Activated naive CD4-positive, alpha-beta T cell treated with Interleukin-2 at 50 U/mL for 16 hours (primary cell): Measurements from ENCODE around the gene CAMKMT.

ENCODE experiments used
- DNase-seq: peaks from one replicate; pipeline ENCODE4 v3.0.0-alpha.2; 2020

CAMKMT gene

GRCh38 chr2:44519026-44519425, 157.3 kb downstream of the CAMKMT start:
- no peak for DNase-seq

GRCh38 chr2:44522846-44523245, 161.1 kb downstream of the CAMKMT start:
- DNase-seq: no peak

GRCh38 chr2:44524347-44524926, 162.7 kb downstream of the CAMKMT start:
- no peak for DNase-seq

GRCh38 chr2:44526352-44526751, 164.6 kb downstream of the CAMKMT start:
- DNase-seq: no peak

- DNase-seq: no peak
Measured at GRCh38 chr2:44528595-44528994, 166.8 kb downstream of the CAMKMT start.

GRCh38 chr2:44529448-44529847, 167.7 kb downstream of the CAMKMT start:
- no peak for DNase-seq

- DNase-seq: no peak
Measured at GRCh38 chr2:44531289-44531688, 169.5 kb downstream of the CAMKMT start.

- DNase-seq: no peak
Measured at GRCh38 chr2:44532031-44532430, 170.3 kb downstream of the CAMKMT start.

- DNase-seq: no peak
Measured at GRCh38 chr2:44533508-44533907, 171.8 kb downstream of the CAMKMT start.

- no peak for DNase-seq
Measured at GRCh38 chr2:44535376-44535775, 173.6 kb downstream of the CAMKMT start.

- DNase-seq: no peak
Measured at GRCh38 chr2:44537264-44537663, 175.5 kb downstream of the CAMKMT start.

- DNase-seq: no peak
Measured at GRCh38 chr2:44542520-44542919, 180.8 kb downstream of the CAMKMT start.

- DNase-seq: no peak
Measured at GRCh38 chr2:44543773-44544725, 182.3 kb downstream of the CAMKMT start.

GRCh38 chr2:44545005-44545404, 183.3 kb downstream of the CAMKMT start:
- DNase-seq: no peak

- DNase-seq: no peak
Measured at GRCh38 chr2:44546459-44547127, 184.8 kb downstream of the CAMKMT start.

- DNase-seq: no peak
Measured at GRCh38 chr2:44547718-44548117, 186.0 kb downstream of the CAMKMT start.

- DNase-seq: no peak
Measured at GRCh38 chr2:44548221-44549098, 186.7 kb downstream of the CAMKMT start.

GRCh38 chr2:44549099-44549471, 187.3 kb downstream of the CAMKMT start:
- DNase-seq: no peak

- DNase-seq: no peak
Measured at GRCh38 chr2:44549856-44550255, 188.1 kb downstream of the CAMKMT start.

GRCh38 chr2:44550561-44550960, 188.8 kb downstream of the CAMKMT start:
- no peak for DNase-seq

GRCh38 chr2:44551497-44551896, 189.8 kb downstream of the CAMKMT start:
- DNase-seq: no peak

GRCh38 chr2:44553456-44553855, 191.7 kb downstream of the CAMKMT start:
- DNase-seq: no peak

- no peak for DNase-seq
Measured at GRCh38 chr2:44555700-44556099, 194.0 kb downstream of the CAMKMT start.
